NCI-H2081 treated with DMSO at 0.1 percent for 48 hours (cell line): ENCODE measurements around the gene PIK3IP1.
"Not testable (repeated sequence)": the region's sequence is repeated elsewhere in the genome, so short reads cannot be mapped to it uniquely, and the experiment has no call there.

Experiments
- DNase-seq: peaks from one replicate; lab custom pipeline; 2025; lab: John Stamatoyannopoulos, UW

The PIK3IP1 gene

GRCh38 chr22:31292236-31292989, at the start of gene PIK3IP1:
TSS of gene PIK3IP1 (minus strand) at chr22:31292488. CDS start at chr22:31292344, 144 bp downstream.
- DNase-seq, result no peak

GRCh38 chr22:31341386-31342088, 49.2 kb upstream of the PIK3IP1 start:
- no peak for DNase-seq

GRCh38 chr22:31340765-31341247, 48.5 kb upstream of the PIK3IP1 start:
- no peak for DNase-seq

GRCh38 chr22:31340360-31340759, 48.1 kb upstream of the PIK3IP1 start:
- no peak for DNase-seq

GRCh38 chr22:31339148-31339832, 47.0 kb upstream of the PIK3IP1 start:
- no peak for DNase-seq

- no peak for DNase-seq
Measured at GRCh38 chr22:31337178-31337577, 44.9 kb upstream of the PIK3IP1 start.

GRCh38 chr22:31334329-31334728, 42.0 kb upstream of the PIK3IP1 start:
- DNase-seq, result no peak

GRCh38 chr22:31333641-31334040, 41.4 kb upstream of the PIK3IP1 start:
- no peak for DNase-seq

GRCh38 chr22:31332886-31333285, 40.6 kb upstream of the PIK3IP1 start:
- no peak for DNase-seq

- DNase-seq, result no peak
Measured at GRCh38 chr22:31332010-31332409, 39.7 kb upstream of the PIK3IP1 start.

GRCh38 chr22:31329453-31330215, 37.3 kb upstream of the PIK3IP1 start:
- DNase-seq, result no peak

GRCh38 chr22:31329029-31329428, 36.7 kb upstream of the PIK3IP1 start:
- DNase-seq, result no peak

GRCh38 chr22:31328544-31328960, 36.3 kb upstream of the PIK3IP1 start:
- no peak for DNase-seq

- DNase-seq, result no peak
Measured at GRCh38 chr22:31327806-31328543, 35.7 kb upstream of the PIK3IP1 start.

GRCh38 chr22:31326877-31327276, 34.6 kb upstream of the PIK3IP1 start:
- no peak for DNase-seq

GRCh38 chr22:31323578-31324550, 31.6 kb upstream of the PIK3IP1 start:
- DNase-seq, result no peak

- no peak for DNase-seq
Measured at GRCh38 chr22:31321421-31321820, 29.1 kb upstream of the PIK3IP1 start.

GRCh38 chr22:31314220-31314619, 21.9 kb upstream of the PIK3IP1 start:
- DNase-seq, result not testable (repeated sequence)

- no peak for DNase-seq
Measured at GRCh38 chr22:31313366-31314147, 21.3 kb upstream of the PIK3IP1 start.
